ENCODE results near the gene FER. TPM values are rescaled to one million over a fixed set of nuclear protein-coding genes. Genes with fewer than 3 reads are reported as not detected.

The FER gene
- total RNA-seq, 1 experiment from 2014 or later = 18.0 TPM

GRCh38 chr5:109100971-109101370 lies 353.3 kb downstream of the FER start:
- H3K4me2 ChIP-seq (ENCODE audit: insufficient read depth, insufficient read length, low read length) = no peak overlapping the region
- no CpG with 5 or more reads among the region's 2 CpGs for WGBS (ENCODE audit: extremely low coverage, insufficient read length, low lambda C conversion rate)
- no peaks in the 10 kb centered on the region for H3K79me1 ChIP-seq (ENCODE audit: insufficient read depth, low read depth, low read length, poor library complexity, severe bottlenecking)

More at GRCh38 chr5:109100971-109101370, 353.3 kb downstream of the FER start:
- H2BK5ac ChIP-seq (ENCODE audit: insufficient read length, low read length) = no peak overlapping the region
- H3K23ac ChIP-seq (ENCODE audit: insufficient read length, low read depth, low read length) = no peak overlapping the region
- H3K27ac ChIP-seq (ENCODE audit: insufficient read length, low read depth, low read length) = no peak overlapping the region
- H3K23me2 ChIP-seq (ENCODE audit: insufficient read length, low read depth, low read length, poor library complexity, severe bottlenecking) = no peaks in the 10 kb centered on the region
- no peak overlapping the region for H2BK120ac ChIP-seq (ENCODE audit: low read depth, low read length, poor library complexity, severe bottlenecking)
- H3K4me1 ChIP-seq (ENCODE audit: insufficient read depth, low read length) = peaks cover 3% of the 10 kb centered on the region; the same call in 1 of the 2 replicates
- H2AK5ac ChIP-seq (ENCODE audit: insufficient read length, low read length) = no peak overlapping the region
- no peak overlapping the region for H2BK15ac ChIP-seq (ENCODE audit: low read depth, low read length)
- H4K8ac ChIP-seq (replicated peaks; ENCODE audit: insufficient read length, low read depth, low read length) = no peak overlapping the region
- no peak overlapping the region for H3K56ac ChIP-seq (ENCODE audit: insufficient read length, low read depth, low read length)
- Mint-ChIP-seq H3K36me3 (ENCODE audit: insufficient read depth in 1 of 3, low read depth in 3 of 3) (no peaks in the 10 kb centered on the region), H3K9me3 (no peaks in the 10 kb centered on the region), H3K27me3 (ENCODE audit: low read depth) (no peaks in the 10 kb centered on the region), H3K27ac (no peak overlapping the region), H3K4me1 (peaks cover 5 to 6% of the 10 kb centered on the region in 2 experiments), H3K4me3 (no peak overlapping the region)
- no peak overlapping the region for H3K18ac ChIP-seq (ENCODE audit: insufficient read length, low read depth, low read length)
- H3K27me3 ChIP-seq (ENCODE audit: insufficient read depth, low read length) = no peaks in the 10 kb centered on the region
- no peak overlapping the region for H3K14ac ChIP-seq (ENCODE audit: insufficient read depth, low read length)
- no peak overlapping the region for H3K4ac ChIP-seq (ENCODE audit: low read depth, low read length)
- no peak overlapping the region for H3T11ph ChIP-seq (ENCODE audit: low read length)
- no peaks in the 10 kb centered on the region for H3K9me3 ChIP-seq (ENCODE audit: control insufficient read depth, low read depth, low read length)
- H3K9ac ChIP-seq (ENCODE audit: extremely low read depth, insufficient read length, low read length) = no peak overlapping the region
- no peak for TF ChIP-seq CTCF (conservative IDR thresholded peaks at IDR 0.05)
- DNase-seq = no peak
- H2AFZ ChIP-seq (ENCODE audit: low read length) = no peak overlapping the region
- H3K79me2 ChIP-seq (ENCODE audit: insufficient read depth, low read length) = no peaks in the 10 kb centered on the region
- no peak overlapping the region for H4K5ac ChIP-seq (ENCODE audit: insufficient read length, low read depth, low read length)
- H4K20me1 ChIP-seq (ENCODE audit: control insufficient read depth, insufficient read depth, insufficient read length) = no peaks in the 10 kb centered on the region
- H2BK12ac ChIP-seq (ENCODE audit: insufficient read length, low read depth, low read length) = no peak overlapping the region
- H4K91ac ChIP-seq (ENCODE audit: insufficient read length, low read depth, low read length) = no peak overlapping the region
- H2BK20ac ChIP-seq (ENCODE audit: low read depth, low read length, poor library complexity, severe bottlenecking) = no peak overlapping the region
